BJ (cell line): Measurements from ENCODE around the gene TMEM175. TPM values are rescaled to one million over a fixed set of nuclear protein-coding genes. Genes with fewer than 3 reads are reported as not detected.
"Not testable (repeated sequence)": the region's sequence is repeated elsewhere in the genome, so short reads cannot be mapped to it uniquely, and the experiment has no call there.

ENCODE experiments used
- CTCF ChIA-PET: fragments of 350-600 bp; formaldehyde crosslinking; extraction: SDS; loops from one replicate; lab custom pipeline; 2021; ENCODE audit warnings: antibody characterized with exemption, inconsistent platforms; lab: Yijun Ruan, JAX
- POLR2A ChIA-PET: fragments of 300-600 bp; sonication (Branson Sonifier 250); formaldehyde crosslinking; extraction: SDS; loops from one replicate; lab custom pipeline; 2021; ENCODE audit warnings: antibody characterized with exemption; lab: Charles Lee
- DNase-seq: peaks from one replicate; pipeline ENCODE4 v3.0.0-alpha.2; 2011; ENCODE audit warnings: low read depth
- H3K27me3 ChIP-seq: 2 replicates; pipeline ENCODE4 v1.6.0; 2011; ENCODE audit warnings: low read length; ENCODE audit not compliant: control insufficient read depth, insufficient read depth
- H3K36me3 ChIP-seq: 2 replicates; pipeline ENCODE4 v1.5.1; 2011; ENCODE audit warnings: low read length; ENCODE audit not compliant: control insufficient read depth, insufficient read depth
- H3K4me3 ChIP-seq: 2 replicates; pipeline ENCODE4 v1.5.1; 2011; ENCODE audit warnings: low read depth, mild to moderate bottlenecking, control low read depth, low read length
- CTCF ChIP-seq: IDR thresholded peaks from 2 replicates; pipeline ENCODE4 v1.5.1; 2011; ENCODE audit warnings: low read depth, mild to moderate bottlenecking, control low read depth, inconsistent platforms, low read length, moderate library complexity; ENCODE audit not compliant: insufficient read depth
- polyA plus RNA-seq: library from polyadenylated mRNA; depleted of rRNA; stranded (reverse); fragments of >200 nt; gene quantifications from 2 replicates; pipeline ENCODE4 v1.2.3, GENCODE V29; 2011

Gene TMEM175
- polyA plus RNA-seq, 1 experiment: 77.8 TPM

GRCh38 chr4:917466-917865 lies 14.8 kb upstream of the TMEM175 start:
- no peak for TF ChIP-seq CTCF
- POLR2A ChIA-PET: no interaction called here
- no peaks in the 10 kb centered on the region for H3K36me3 ChIP-seq
- H3K4me3 ChIP-seq: no peak overlapping the region
- no peak for DNase-seq
- CTCF ChIA-PET: interaction anchor here (1.0 kb wide), 1 partner anchor 9 kb away, joined by 3 read pairs; no protein-coding TSS in a partner anchor
- no peaks in the 10 kb centered on the region for H3K27me3 ChIP-seq

DNA sequence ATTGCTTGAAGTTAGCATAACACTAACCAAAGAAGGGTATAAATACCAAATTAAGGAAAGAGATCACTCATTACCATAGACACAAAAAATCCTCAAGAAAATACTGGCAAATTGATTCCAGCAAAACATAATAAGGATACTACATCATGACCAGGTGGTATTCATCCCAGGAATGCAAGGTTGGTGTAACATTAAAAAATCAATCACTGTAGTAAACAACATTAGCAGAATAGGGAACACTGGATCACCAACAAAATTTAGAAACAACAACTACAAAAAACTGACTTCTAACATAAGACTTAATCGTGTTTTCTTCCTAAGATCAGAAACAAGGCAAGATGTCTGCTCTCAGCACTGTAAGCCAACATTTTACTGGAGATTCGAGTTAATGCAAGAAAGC lies 14.3 kb upstream of the TMEM175 start:
- CTCF ChIA-PET: interaction anchor here (1.0 kb wide), 1 partner anchor 9 kb away, joined by 3 read pairs; no protein-coding TSS in a partner anchor
- DNase-seq: no peak
- Histone ChIP-seq H3K36me3 (no peaks in the 10 kb centered on the region), H3K4me3 (no peak overlapping the region), H3K27me3 (no peaks in the 10 kb centered on the region)
- POLR2A ChIA-PET: no interaction called here
- no peak for TF ChIP-seq CTCF

DNA sequence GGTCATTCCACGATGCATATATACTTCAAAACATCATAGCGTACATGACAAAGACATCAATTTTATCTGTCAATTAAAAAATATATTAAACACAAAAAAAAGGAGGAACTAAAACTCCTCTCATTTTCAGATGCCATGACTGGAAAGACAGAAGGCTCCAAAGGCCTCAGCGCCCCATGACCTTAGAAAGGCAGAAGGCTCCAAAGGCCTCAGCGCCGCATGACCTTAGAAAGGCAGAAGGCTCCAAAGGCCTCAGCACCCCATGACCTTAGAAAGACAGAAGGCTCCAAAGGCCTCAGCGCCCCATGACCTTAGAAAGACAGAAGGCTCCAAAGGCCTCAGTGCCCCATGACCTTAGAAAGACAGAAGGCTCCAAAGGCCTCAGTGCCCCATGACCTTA lies 13.7 kb upstream of the TMEM175 start:
- H3K36me3 ChIP-seq, H3K4me3 ChIP-seq, H3K27me3 ChIP-seq, POLR2A ChIA-PET, DNase-seq, CTCF ChIA-PET: not testable (repeated sequence)

DNA sequence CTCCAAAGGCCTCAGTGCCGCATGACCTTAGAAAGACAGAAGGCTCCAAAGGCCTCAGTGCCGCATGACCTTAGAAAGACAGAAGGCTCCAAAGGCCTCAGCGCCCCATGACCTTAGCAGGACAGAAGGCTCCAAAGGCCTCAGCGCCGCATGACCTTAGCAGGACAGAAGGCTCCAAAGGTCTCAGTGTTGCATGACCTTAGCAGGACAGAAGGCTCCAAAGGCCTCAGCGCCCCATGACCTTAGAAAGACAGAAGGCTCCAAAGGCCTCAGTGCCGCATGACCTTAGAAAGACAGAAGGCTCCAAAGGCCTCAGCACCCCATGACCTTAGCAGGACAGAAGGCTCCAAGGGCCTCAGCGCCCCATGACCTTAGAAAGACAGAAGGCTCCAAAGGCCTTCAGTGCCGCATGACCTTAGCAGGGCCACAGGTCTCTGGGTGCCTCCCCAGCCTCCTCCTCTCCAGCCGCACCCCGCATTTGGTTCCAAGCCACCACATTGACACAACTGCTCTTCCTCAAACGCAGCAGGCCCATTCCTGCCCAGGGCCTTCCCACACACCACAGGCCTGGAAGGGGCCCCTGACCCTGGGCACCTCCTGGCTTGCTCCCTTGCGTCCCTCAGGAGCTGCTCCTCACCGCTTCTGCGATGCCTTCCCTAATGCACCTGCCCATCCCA lies 13.1 kb upstream of the TMEM175 start:
- H3K36me3 ChIP-seq, POLR2A ChIA-PET, H3K4me3 ChIP-seq, CTCF ChIA-PET, H3K27me3 ChIP-seq, DNase-seq: not testable (repeated sequence)

GRCh38 chr4:921830-922331 lies 10.4 kb upstream of the TMEM175 start:
- no peaks in the 10 kb centered on the region for H3K27me3 ChIP-seq
- ChIA-PET POLR2A (no interaction called here), CTCF (interaction anchor here (1.5 to 1.7 kb wide), 2 partner anchors 9 to 14 kb away, joined by 3 read pairs; no protein-coding TSS in a partner anchor)
- TF ChIP-seq CTCF: no peak
- no peak overlapping the region for H3K4me3 ChIP-seq
- no peaks in the 10 kb centered on the region for H3K36me3 ChIP-seq
- DNase-seq: no peak

GRCh38 chr4:924107-925096 lies 7.9 kb upstream of the TMEM175 start:
- H3K36me3 ChIP-seq: 0 out of 2 replicates have a peak, but pooled peaks cover 3% of the 10 kb centered on the region
- no peak for DNase-seq
- no peaks in the 10 kb centered on the region for H3K27me3 ChIP-seq
- CTCF ChIA-PET: no interaction called here
- TF ChIP-seq CTCF: no peak
- POLR2A ChIA-PET: no interaction called here
- no peak overlapping the region for H3K4me3 ChIP-seq
